GM08714 (cell line): Measurements from ENCODE around the gene OR10H3.

Experiments used
- H3K4me3 ChIP-seq: fragments of 200-500 bp; sonication (Bioruptor generic); 2 replicates; pipeline ENCODE4 v1.5.1; 2014; ENCODE audit warnings: mild to moderate bottlenecking, low read length, inconsistent platforms
- ZNF274 ChIP-seq: IDR thresholded peaks from 2 replicates; pipeline ENCODE4 v1.6.1; 2012; ENCODE audit warnings: mild to moderate bottlenecking, low read depth, low read length

Gene OR10H3, protein sequence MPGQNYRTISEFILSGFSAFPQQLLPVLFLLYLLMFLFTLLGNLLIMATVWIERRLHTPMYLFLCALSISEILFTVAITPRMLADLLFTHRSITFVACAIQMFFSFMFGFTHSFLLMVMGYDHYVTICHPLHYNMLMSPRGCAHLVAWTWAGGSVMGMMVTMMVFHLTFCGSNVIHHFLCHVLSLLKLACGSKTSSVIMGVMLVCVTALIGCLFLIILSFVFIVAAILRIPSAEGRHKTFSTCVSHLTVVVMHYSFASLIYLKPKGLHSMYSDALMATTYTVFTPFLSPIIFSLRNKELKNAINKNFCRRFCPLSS

DNA sequence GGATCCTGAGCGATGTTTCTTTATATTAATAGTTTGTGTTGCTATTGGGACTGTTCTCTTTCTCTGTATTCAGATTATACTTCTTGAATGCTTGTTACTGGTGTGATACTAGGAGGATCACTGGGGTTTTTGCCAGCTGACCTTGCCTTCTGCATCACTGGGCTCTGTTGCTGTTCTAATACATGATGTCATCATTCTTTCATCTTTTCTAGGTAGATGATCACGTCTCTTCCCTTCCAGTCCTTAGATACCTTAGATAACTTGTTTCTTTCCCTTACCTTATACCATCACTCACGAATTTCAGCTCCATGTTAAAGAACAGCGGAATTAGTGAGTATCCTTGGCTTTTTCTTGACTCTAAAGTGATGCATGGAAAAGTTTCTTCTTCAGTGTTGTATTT is at the start of gene OR10H3:
Gene OR10H3 (plus strand): TSS at position 264 of the 400 bp plus-strand sequence. CDS start 3,408 bp downstream, outside the sequence.
- H3K4me3 ChIP-seq: no peak within 1 kb of the TSS
- no peak for TF ChIP-seq ZNF274

DNA sequence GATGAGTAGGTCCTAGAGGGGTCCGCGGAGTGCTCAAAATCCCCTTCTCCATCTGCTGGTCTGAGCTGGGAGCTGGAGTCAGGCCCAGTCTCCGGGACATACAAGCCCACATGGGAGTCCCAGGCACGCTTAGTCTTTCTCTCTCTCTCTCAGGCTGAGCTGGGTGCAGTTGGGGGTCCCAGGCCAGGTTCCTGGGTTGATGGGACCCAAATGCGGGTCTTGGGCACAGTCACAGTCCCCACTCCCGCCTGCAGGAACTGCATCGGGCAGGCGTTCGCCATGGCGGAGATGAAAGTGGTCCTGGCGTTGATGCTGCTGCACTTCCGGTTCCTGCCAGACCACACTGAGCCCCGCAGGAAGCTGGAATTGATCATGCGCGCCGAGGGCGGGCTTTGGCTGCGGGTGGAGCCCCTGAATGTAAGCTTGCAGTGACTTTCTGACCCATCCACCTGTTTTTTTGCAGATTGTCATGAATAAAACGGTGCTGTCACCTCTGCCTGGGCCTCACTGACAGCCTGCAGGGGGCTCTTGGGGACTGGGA is 41.1 kb upstream of the OR10H3 start:
- H3K4me3 ChIP-seq: no peak overlapping the region
- TF ChIP-seq ZNF274: no peak

DNA sequence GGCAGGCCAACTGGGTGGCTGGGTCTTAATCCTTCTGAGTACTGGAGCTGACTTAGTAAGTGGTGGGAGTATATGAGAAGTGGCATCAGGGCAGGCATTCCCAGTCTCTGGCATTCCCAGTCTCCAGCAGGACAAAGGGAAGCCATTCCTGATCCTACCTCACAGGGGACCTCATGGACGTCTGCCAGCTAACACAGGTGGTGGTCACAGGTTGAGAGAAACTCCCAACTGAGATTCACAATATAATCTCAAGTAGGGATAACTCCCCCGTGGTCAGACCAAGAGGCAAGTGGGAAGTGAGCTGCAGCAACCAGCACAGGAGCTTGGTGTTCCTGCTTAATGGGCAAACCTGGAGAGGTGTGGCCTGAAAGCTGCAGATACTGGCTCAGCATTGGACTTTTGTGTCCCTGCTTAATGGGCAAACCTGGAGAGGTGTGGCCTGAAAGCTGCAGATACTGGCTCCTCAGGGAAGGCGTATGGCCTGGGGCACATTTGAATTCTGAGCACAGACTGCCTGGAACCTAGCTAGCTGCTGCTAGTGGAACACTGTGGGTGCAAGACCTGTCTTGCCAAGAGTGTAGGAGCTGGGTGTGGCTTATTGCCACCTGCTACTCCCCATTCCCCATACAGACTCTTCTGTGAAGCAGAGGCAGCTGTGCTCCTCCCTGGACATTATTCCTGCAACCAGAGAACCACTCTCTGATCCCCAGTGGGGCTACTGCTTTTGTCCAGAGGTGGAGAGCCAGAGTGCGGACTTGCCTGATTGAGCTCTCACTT is 35.8 kb upstream of the OR10H3 start:
- H3K4me3 ChIP-seq: no peak overlapping the region
- TF ChIP-seq ZNF274: no peak

DNA sequence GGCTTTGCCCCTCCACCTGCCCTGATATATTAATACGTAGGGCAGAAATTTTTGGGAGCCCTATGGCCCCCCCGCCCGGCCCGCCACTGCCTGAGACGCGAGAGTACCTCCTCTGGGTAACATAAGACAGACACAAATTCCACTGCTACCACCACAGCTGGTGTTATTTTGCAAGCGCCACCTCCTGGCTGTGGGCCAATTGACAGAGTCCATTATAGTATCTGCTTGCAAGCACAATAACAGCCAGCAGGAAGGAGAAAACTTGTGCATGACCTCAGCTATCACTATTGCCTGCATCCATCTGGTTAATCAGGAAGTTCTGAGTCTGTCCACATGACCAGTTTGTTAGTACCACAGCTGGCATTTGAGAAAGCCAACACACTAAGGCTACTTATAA is 35.3 kb upstream of the OR10H3 start:
- no peak overlapping the region for H3K4me3 ChIP-seq
- no peak for TF ChIP-seq ZNF274

DNA sequence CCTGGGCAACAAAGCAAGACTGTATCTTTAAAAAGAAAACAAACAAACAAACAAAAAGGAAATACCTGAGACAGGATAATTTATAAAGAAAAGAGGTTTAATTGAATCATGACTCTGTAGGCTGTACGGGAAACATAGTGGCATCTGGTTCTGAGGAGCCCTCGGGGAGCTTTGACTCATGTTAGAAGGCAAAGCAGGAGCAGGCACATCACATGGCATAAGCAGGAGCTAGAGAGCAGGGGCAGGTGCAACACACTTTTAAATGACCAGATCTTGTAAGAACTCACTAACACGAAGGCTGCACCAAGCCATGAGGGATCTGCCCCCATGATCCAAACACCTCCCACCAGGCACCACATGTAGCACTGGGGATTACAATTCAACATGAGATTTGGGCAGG is 23.1 kb upstream of the OR10H3 start:
- TF ChIP-seq ZNF274: no peak
- no peak overlapping the region for H3K4me3 ChIP-seq

DNA sequence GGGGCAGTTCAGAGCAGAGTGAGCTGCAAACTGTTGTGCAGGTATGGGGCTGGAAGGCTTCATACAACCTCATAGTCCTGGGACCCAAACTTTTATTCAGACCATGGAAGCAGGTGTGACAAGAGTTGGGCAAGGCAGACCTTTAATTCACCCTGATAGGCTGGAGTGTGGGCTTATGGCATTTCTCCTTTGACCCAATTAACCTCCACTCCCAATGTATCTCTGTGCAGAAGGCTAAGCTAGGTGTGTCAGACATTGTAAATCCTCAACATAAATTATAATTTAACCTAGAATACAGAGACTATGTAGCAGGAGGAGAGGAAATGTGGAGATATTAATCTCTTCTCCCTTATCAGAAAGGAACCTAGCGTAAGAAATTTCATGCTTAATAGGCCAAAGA is 22.1 kb upstream of the OR10H3 start:
- TF ChIP-seq ZNF274: no peak
- no peak overlapping the region for H3K4me3 ChIP-seq

DNA sequence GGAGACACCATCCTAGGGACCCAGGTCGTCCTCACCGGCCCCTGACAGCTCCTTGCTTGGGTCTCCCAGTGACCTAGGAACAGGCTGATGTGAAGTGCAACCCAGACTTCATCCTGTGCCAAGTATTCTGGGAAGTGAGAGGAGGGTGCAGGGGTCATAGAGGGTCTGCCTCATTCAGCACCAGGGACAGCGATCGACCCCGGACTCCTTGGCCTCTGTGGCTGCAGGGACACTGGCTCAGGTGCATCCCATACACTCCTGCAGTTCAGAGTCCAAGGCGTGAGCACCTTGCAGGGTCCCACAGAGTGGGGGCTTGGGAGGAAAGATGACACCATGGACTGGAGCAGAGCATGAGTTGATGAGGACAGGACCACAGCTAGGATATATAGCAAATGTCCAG is 20.0 kb upstream of the OR10H3 start:
- no peak for TF ChIP-seq ZNF274
- H3K4me3 ChIP-seq: no peak overlapping the region

DNA sequence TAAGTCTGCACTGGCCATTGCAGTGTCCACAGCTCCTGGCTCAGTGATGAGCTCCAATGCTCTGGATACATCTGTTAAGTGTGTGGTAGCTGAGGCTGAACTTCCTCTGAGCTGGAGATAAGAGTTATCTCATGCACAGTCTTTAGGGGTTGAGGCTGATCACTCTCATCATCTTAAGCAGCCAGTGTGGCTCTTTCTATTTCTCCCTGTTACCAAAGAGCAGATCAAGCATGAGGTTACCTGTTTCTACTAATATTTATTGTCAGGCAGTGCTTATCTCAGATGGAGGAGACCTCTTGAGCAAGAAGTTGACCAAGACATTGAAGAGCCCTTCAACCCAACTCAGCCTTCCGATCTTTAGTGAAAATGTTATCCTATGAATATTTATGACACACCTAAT is 16.5 kb upstream of the OR10H3 start:
- no peak for TF ChIP-seq ZNF274
- H3K4me3 ChIP-seq: no peak overlapping the region

DNA sequence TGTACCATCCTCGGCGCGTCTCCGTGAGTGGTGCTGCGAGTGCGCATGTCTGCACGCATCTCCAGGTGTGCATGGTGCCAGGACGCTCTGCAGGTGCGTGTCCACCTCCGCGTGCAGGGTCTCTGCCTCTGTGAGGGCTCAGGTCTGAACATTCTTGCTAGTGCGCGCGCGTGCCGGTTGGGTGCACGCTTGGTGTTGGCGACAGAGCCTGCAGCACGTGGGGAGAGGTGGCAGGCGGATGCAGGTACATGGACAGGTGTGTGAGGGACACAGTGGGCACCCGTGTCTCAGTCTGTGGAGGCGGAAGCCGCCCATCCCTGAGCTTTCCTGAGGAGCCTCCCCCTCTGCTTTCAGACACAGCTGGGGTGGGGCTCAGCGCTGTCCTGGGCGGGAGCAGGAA is 14.8 kb upstream of the OR10H3 start:
- no peak for TF ChIP-seq ZNF274
- H3K4me3 ChIP-seq: no peak overlapping the region

DNA sequence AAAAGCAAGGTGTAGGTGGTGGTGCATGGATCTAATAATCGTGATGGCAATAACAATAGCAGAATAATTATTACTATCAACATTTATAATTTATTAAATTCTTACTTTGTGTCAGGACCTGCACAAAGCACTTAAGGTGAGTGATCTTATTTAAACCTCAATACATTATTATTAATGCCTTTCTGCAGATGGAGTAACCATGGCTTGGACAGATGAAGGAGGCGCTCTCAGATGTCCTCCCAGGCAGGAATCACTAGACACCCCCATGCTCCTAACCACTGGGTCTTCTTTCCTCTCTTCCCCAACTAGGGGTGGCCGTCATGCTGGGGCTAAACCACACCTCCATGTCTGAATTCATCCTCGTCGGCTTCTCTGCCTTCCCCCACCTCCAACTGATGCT is 10.1 kb upstream of the OR10H3 start, which contains the start of gene OR10H2:
Gene OR10H2 (plus strand): TSS at position 301 of the 400 bp plus-strand sequence. CDS start 20 bp downstream, at position 321.
- H3K4me3 ChIP-seq: no peak within 1 kb of the TSS
- no peak for TF ChIP-seq ZNF274

DNA sequence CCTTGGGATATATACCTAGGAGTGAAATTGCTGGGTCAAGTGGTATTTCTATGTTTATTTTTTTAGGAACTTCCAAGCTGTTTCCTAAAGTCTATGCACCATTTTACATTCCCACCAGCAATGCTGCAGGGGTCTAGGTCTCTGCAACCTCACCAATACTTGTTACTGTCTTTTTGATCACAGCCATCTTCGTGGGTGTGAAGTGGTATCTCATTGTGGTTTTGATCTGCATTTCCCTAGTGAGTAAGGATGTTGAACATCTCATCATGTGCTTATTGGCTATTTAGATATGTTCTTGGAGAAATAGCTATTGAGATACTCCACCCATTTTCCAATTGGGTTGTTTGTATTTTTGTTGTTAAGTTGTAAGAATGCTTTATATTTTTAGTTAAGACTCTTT is 7.2 kb upstream of the OR10H3 start:
- H3K4me3 ChIP-seq: no peak overlapping the region
- no peak for TF ChIP-seq ZNF274

DNA sequence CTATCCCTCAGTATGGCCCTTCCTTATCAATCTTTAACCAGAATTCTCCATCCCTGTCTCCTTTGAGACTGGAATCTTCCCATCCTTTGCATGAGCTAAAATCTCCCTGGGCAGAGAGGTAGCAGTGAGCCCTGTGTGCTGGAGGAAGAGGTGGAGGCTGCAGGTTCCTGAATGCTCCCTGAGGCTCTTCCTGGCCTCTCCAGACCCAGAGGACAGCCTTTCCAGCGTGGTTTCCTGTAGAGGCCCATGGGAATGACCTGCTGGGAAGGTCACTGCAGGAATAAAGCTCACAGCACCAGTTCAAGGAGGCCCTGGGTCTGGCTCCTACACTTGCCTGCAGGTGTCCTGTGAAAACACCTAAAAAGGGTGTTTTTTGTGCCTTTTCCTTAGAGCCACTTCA is 5.4 kb upstream of the OR10H3 start:
- TF ChIP-seq ZNF274: no peak
- H3K4me3 ChIP-seq: no peak overlapping the region

DNA sequence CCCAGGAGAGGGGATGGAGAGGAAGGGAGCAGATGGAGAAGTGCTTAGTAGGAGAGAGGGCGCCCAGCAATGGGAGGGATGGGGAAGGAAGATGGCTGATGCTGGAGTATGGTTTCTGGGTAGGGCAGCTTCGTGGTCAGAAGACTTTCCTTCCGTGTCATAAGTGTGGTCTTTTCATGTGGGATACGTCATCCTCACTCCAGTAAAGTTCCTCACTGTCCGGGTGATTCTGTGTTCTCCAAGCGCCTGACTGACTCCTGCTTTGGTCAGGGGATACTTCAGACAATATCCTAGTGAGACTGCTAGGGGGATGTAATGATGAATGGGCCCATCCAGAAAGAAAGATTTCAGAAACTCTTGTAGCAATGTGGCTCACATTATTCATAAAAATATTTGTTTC is 3.9 kb upstream of the OR10H3 start:
- TF ChIP-seq ZNF274: no peak
- H3K4me3 ChIP-seq: no peak overlapping the region

DNA sequence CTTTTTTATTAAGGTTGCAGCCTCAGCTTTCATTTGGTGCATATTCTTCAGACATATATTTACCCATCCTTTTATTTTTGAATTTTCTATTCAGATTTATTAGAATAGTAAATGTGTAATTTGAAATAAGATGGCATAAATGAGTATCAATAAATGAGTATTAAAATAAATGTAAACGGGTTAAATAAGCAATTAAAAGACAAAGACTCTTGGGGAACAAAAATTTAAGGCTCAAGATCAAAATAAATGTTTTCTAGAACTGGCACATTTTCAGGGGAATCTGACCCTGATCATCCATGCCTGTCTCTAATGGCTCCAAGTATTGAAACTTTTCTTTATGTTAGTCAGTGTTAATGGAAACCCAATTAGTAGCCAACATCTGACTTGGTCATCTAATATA is 3.0 kb downstream of the OR10H3 start:
- no peak for TF ChIP-seq ZNF274
- no peak overlapping the region for H3K4me3 ChIP-seq

DNA sequence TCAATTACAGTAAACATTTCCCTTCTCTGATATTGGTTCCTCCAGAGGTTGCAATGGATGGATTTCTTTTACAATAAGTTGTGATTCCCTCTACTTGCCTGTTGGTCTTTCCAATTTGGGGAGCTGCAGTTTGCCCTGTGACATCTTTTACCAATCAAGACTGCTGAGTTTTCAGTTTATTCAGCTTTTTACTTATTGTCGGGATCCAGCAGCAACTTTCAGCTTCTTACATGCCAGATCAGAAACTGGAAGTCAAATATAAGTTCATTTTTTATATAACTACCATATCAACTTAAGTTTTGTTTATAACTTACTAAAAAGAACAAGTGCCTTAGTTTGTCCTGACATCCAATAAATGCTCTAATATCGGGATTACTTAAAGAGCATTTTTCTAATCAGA is 10.5 kb downstream of the OR10H3 start:
- no peak for TF ChIP-seq ZNF274

DNA sequence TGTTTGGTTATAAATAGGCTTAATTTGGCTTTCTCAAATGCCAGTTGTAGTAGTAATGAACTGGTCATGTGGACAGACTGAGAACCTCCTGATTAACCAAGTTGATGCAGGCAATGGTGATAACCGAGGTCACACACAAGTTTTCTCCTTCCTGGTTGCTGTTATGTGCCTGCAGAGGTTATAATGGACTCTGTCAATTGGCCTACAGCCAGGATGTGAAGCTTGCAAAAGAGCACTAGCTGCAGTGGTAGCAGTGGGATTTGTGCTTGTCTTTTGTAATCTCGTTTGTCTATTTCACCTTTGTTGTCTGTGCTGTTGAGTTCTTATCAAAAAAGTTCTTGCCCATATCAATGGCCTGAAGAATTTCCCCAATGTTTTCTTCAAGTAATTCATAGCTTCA is 20.6 kb downstream of the OR10H3 start:
- no peak for TF ChIP-seq ZNF274
- no peak overlapping the region for H3K4me3 ChIP-seq

More for the DNA sequence above, 10.5 kb downstream of the OR10H3 start:
- H3K4me3 ChIP-seq: no peak overlapping the region
